Neural cell (in vitro differentiated cells): ENCODE measurements around the gene SRRM2.

Experiments
- CTCF ChIP-seq: fragments of 450-650 bp; IDR thresholded peaks from 2 replicates; pipeline ENCODE4 v1.5.1; 2014; ENCODE audit warnings: antibody characterized with exemption, mild to moderate bottlenecking, moderate library complexity; ENCODE audit not compliant: poor library complexity, severe bottlenecking
- EZH2 ChIP-seq: fragments of 200-600, 300-800 bp; shearing (Covaris generic), sonication (generic); IDR thresholded peaks from 2 replicates; pipeline ENCODE4 v1.6.1; 2014; ENCODE audit warnings: antibody characterized with exemption, low read length, borderline replicate concordance, mild to moderate bottlenecking; ENCODE audit not compliant: insufficient read depth, poor library complexity, severe bottlenecking

DNA sequence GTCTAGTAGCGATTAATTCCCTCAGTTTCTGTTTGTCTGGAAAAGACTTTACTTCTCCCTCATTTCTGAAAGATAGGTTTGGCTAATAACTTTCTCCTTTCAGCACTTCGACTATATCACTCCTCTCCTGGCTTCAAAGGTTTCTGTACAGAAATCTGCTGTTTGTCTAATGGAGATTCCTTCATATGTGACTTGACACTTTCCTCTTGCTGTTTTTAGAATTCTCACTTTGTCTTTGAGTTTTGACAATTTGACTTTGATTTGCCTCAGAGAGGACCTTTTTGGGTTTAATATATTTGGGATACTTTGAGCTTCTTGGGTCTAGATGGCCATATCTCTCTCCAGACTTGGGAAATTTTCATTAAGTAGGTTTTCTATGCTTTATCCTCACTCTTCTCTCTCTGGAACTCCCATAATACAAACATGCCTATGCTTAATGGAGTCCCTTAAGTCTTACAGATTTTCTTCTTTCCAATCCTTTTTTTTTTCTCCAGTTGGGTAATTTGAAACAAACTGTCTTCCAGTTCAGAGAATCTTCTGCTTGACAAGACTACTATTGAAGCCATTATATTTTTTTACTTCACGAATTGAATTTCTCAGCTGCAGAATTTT is 56.8 kb downstream of the SRRM2 start:
- no peak for TF ChIP-seq CTCF
- no peak for TF ChIP-seq EZH2
